A549 (cell line): ENCODE data around the gene TFF3. TPM values are rescaled to one million over a fixed set of nuclear protein-coding genes. Genes with fewer than 3 reads are reported as not detected.

ENCODE experiments used
- ATAC-seq, 2 experiments: fragments of 200-7000 bp in 1 of 2; fragments of >200 bp in 1 of 2; cut with Nextera tagmentation in 1 of 2; cut with Tn5 transposase in 1 of 2; 3 replicates each; pipeline versions ENCODE4 v1.8.0 to v1.9.1; 2018 to 2020; ENCODE audit warnings: mild to moderate bottlenecking in 1 of 2, moderate library complexity in 1 of 2
- CTCF ChIA-PET: fragments of 300-600 bp; sonication (Branson Sonifier 250); formaldehyde crosslinking; extraction: SDS; loops from one replicate; lab custom pipeline; 2021; ENCODE audit warnings: antibody characterized with exemption, inconsistent platforms; lab: Yijun Ruan, JAX
- POLR2A ChIA-PET: fragments of 350-600 bp; formaldehyde crosslinking; extraction: SDS; loops from one replicate; lab custom pipeline; 2021; ENCODE audit warnings: antibody characterized with exemption, inconsistent platforms; lab: Yijun Ruan, JAX
- DNase-seq, 2 experiments: peaks; one replicate each; pipeline versions ENCODE4 v3.0.0 to v3.0.0-alpha.2; 2011 to 2016; ENCODE audit warnings: low read depth in 1 of 2, low spot score in 1 of 2
- FAIRE-seq: peaks from 2 replicates; lab custom pipeline; 2011; peaks lifted over from hg19 to GRCh38; lab: Jason Lieb, UNC
- H3K27ac ChIP-seq, 2 experiments: fragments of >200 bp; sonication (Bioruptor Twin); formaldehyde crosslinking; 3 replicates each; pipeline ENCODE4 v1.5.1; 2016 to 2017
- H3K4me1 ChIP-seq: fragments of >200 bp; sonication (Bioruptor Twin); formaldehyde crosslinking; 3 replicates; pipeline ENCODE4 v1.6.1; 2016
- H3K4me2 ChIP-seq: fragments of >200 bp; sonication (Bioruptor Twin); formaldehyde crosslinking; 3 replicates; pipeline ENCODE4 v1.6.1; 2016
- H3K4me3 ChIP-seq: fragments of >200 bp; sonication (Bioruptor Twin); formaldehyde crosslinking; 3 replicates; pipeline ENCODE4 v1.5.1; 2016
- H3K9me3 ChIP-seq: fragments of >200 bp; sonication (Bioruptor Twin); formaldehyde crosslinking; 3 replicates; pipeline ENCODE4 v1.6.1; 2016
- ATOH8 ChIP-seq: fragments of 250-450 bp; sonication (Bioruptor Pico); IDR thresholded peaks from 2 replicates; pipeline ENCODE4 v1.5.0; 2020; ENCODE audit warnings: low read depth, mild to moderate bottlenecking, moderate library complexity
- BCL3 ChIP-seq: fragments of >200 bp; sonication (Bioruptor Twin); formaldehyde crosslinking; IDR thresholded peaks from 3 replicates; pipeline ENCODE4 v1.6.1; 2016
- CHD2 ChIP-seq: fragments of 150-350 bp; IDR thresholded peaks from 2 replicates; pipeline ENCODE4 v1.6.1; 2014; ENCODE audit warnings: low read length; ENCODE audit not compliant: partially characterized antibody
- CTCF ChIP-seq: fragments of >200 bp; sonication (Bioruptor Twin); formaldehyde crosslinking; IDR thresholded peaks from 3 replicates; pipeline ENCODE4 v1.5.1; 2016
- EHMT2 ChIP-seq: fragments of 200-600 bp; sonication (generic); IDR thresholded peaks from 2 replicates; pipeline ENCODE4 v1.6.1; 2016; ENCODE audit warnings: antibody characterized with exemption, low read depth, mild to moderate bottlenecking, moderate library complexity
- ELK1 ChIP-seq: fragments of 150-350 bp; IDR thresholded peaks from 2 replicates; pipeline ENCODE4 v1.6.1; 2014; ENCODE audit warnings: low read depth, mild to moderate bottlenecking, low read length
- FOXS1 ChIP-seq: fragments of 250-450 bp; sonication (Bioruptor Pico); IDR thresholded peaks from 2 replicates; pipeline ENCODE4 v1.5.0; 2020; ENCODE audit warnings: mild to moderate bottlenecking, moderate library complexity
- HEYL ChIP-seq: fragments of 250-450 bp; sonication (Bioruptor Pico); IDR thresholded peaks from 2 replicates; pipeline ENCODE4 v1.8.0; 2021; ENCODE audit warnings: mild to moderate bottlenecking, moderate library complexity
- HOXB13 ChIP-seq: fragments of 250-450 bp; sonication (Bioruptor Pico); IDR thresholded peaks from 2 replicates; pipeline ENCODE4 v1.5.0; 2020; ENCODE audit warnings: low read depth, mild to moderate bottlenecking, moderate library complexity
- HOXB5 ChIP-seq: fragments of 250-450 bp; sonication (Bioruptor Pico); IDR thresholded peaks from 2 replicates; pipeline ENCODE4 v1.5.0; 2020; ENCODE audit warnings: mild to moderate bottlenecking, moderate library complexity
- JUN ChIP-seq, 2 experiments: fragments of >200 bp; sonication (Bioruptor Twin); formaldehyde crosslinking; IDR thresholded peaks; 2 replicates in 1 of 2; 3 replicates in 1 of 2; pipeline ENCODE4 v1.6.1; 2016 to 2017
- KDM5A ChIP-seq: fragments of 200-600 bp; sonication (generic); IDR thresholded peaks from 2 replicates; pipeline ENCODE4 v1.6.1; 2016; ENCODE audit warnings: antibody characterized with exemption, mild to moderate bottlenecking
- MYC ChIP-seq: IDR thresholded peaks from 2 replicates; pipeline ENCODE4 v1.6.1; 2012; ENCODE audit warnings: mild to moderate bottlenecking, inconsistent platforms, low read length, improper control_type of control experiment, borderline replicate concordance
- PHF8 ChIP-seq: fragments of 200-600 bp; sonication (generic); IDR thresholded peaks from 2 replicates; pipeline ENCODE4 v1.6.1; 2016; ENCODE audit warnings: low read depth, mild to moderate bottlenecking, antibody characterized with exemption, moderate library complexity, borderline replicate concordance
- RCOR1 ChIP-seq: fragments of 150-350 bp; IDR thresholded peaks from 2 replicates; pipeline ENCODE4 v1.6.1; 2014; ENCODE audit warnings: antibody characterized with exemption, low read length, low read depth
- REST ChIP-seq: fragments of 200-600 bp; sonication (generic); IDR thresholded peaks from 2 replicates; pipeline ENCODE4 v1.6.1; 2016; ENCODE audit warnings: antibody characterized with exemption, mild to moderate bottlenecking, moderate library complexity
- RNF2 ChIP-seq: fragments of 200-600 bp; sonication (generic); IDR thresholded peaks from 2 replicates; pipeline ENCODE4 v1.6.1; 2016; ENCODE audit warnings: low read depth, mild to moderate bottlenecking, antibody characterized with exemption, moderate library complexity, borderline replicate concordance
- SREBF2 ChIP-seq: fragments of 450-650 bp; IDR thresholded peaks from 2 replicates; pipeline ENCODE4 v1.6.1; 2014; ENCODE audit warnings: mild to moderate bottlenecking, moderate library complexity
- TFCP2L1 ChIP-seq: fragments of 250-450 bp; sonication (Bioruptor Pico); IDR thresholded peaks from 2 replicates; pipeline ENCODE4 v1.5.0; 2021; ENCODE audit warnings: mild to moderate bottlenecking
- TP53 ChIP-seq: fragments of 250-450 bp; sonication (Bioruptor Pico); IDR thresholded peaks from 2 replicates; pipeline ENCODE4 v1.5.0; 2021; ENCODE audit warnings: mild to moderate bottlenecking, moderate library complexity
- ZC3H11A ChIP-seq: fragments of 450-650 bp; IDR thresholded peaks from 2 replicates; pipeline ENCODE4 v1.6.1; 2014; ENCODE audit warnings: antibody characterized with exemption, mild to moderate bottlenecking
- WGBS: methylation state at CpG from one replicate; pipeline ENCODE4 v1.1.6; 2017; ENCODE audit errors: missing lambda C conversion rate; 5-methylcytosine and 5-hydroxymethylcytosine counted together
- polyA plus RNA-seq, 4 experiments: library from polyadenylated mRNA; depleted of rRNA in 3 of 4; stranded (reverse); fragments of >200 nt; fragmentation: RNase III in 1 of 4; extraction: RNeasy Plus Mini Kit Qiagen cat#74134 plus additional on column Dnase treatment in 1 of 4; gene quantifications; 2 replicates in 3 of 4; 3 replicates in 1 of 4; pipeline ENCODE4 v1.2.3, GENCODE V29; 2011 to 2017

Gene TFF3
- polyA plus RNA-seq, 2 of the 4 experiments (the other 2 are of a cell fraction) = 0.43 TPM; not detected in 1

GRCh38 chr21:42332557-42333317 is 17.5 kb upstream of the TFF3 start:
- no peaks in the 10 kb centered on the region for H3K9me3 ChIP-seq
- ChIA-PET CTCF (no interaction called here), POLR2A (no interaction called here)
- H3K4me2 ChIP-seq = no peak overlapping the region
- FAIRE-seq (no peak), DNase-seq (no peak), ATAC-seq (no peak)
- no peaks in the 10 kb centered on the region for H3K4me1 ChIP-seq
- H3K27ac ChIP-seq = no peak overlapping the region
- WGBS = 37% methylated on average over 5 of the region's 5 CpGs
- TF ChIP-seq RCOR1 = no peak
- no peak for TF ChIP-seq TFCP2L1
- no peak overlapping the region for H3K4me3 ChIP-seq

- FAIRE-seq (no peak), ATAC-seq (no peak), DNase-seq (no peak)
- no peaks in the 10 kb centered on the region for H3K9me3 ChIP-seq
- no peak overlapping the region for H3K4me2 ChIP-seq
- ChIA-PET POLR2A (no interaction called here), CTCF (interaction anchor here (1.0 to 1.5 kb wide), 3 partner anchors 10 to 186 kb away, joined by 3 to 4 read pairs (median 4); no protein-coding TSS in a partner anchor)
- H3K4me1 ChIP-seq = no peaks in the 10 kb centered on the region
- H3K4me3 ChIP-seq = no peak overlapping the region
- H3K27ac ChIP-seq = no peak overlapping the region
- no peak for TF ChIP-seq PHF8
- TF ChIP-seq CHD2 = no peak
- TF ChIP-seq KDM5A = no peak
- TF ChIP-seq JUN (IDR thresholded peaks at IDR 0.05) = no peak
Observed at GRCh38 chr21:42331660-42332059, 16.5 kb upstream of the TFF3 start.

- WGBS = 27% methylated on average over 4 of the region's 4 CpGs
- DNase-seq (no peak), FAIRE-seq (no peak), ATAC-seq (no peak)
- Histone ChIP-seq H3K9me3 (no peaks in the 10 kb centered on the region), H3K27ac (no peak overlapping the region), H3K4me2 (no peak overlapping the region), H3K4me3 (no peak overlapping the region), H3K4me1 (no peaks in the 10 kb centered on the region)
- ChIA-PET CTCF (interaction anchor here (1.0 to 1.5 kb wide), 3 partner anchors 11 to 185 kb away, joined by 3 to 4 read pairs (median 4); no protein-coding TSS in a partner anchor), POLR2A (no interaction called here)
- no peak for TF ChIP-seq ZC3H11A
- TF ChIP-seq ELK1 = no peak
- TF ChIP-seq CTCF = no peak
- no peak for TF ChIP-seq CHD2
- TF ChIP-seq HEYL = no peak
- no peak for TF ChIP-seq HOXB5
- no peak for TF ChIP-seq EHMT2
- no peak for TF ChIP-seq MYC
- no peak for TF ChIP-seq RNF2
- TF ChIP-seq FOXS1 = no peak
- TF ChIP-seq ATOH8 = no peak
- no peak for TF ChIP-seq HOXB13 (CRISPR knock-in tag)
- no peak for TF ChIP-seq REST
- TF ChIP-seq BCL3 = no peak
- TF ChIP-seq SREBF2 = no peak
- TF ChIP-seq TP53 (CRISPR knock-in tag) = no peak
Observed at GRCh38 chr21:42330380-42331371, 15.5 kb upstream of the TFF3 start.
